Activated T-cell treated with anti-CD3 and anti-CD28 coated beads, Interleukin-2, amount 50 U/mL, for 4 hours (primary cell): ENCODE results near the gene ICOS. TPM values are rescaled to one million over a fixed set of nuclear protein-coding genes. Genes with fewer than 3 reads are reported as not detected.
"Not testable (repeated sequence)": the region's sequence is repeated elsewhere in the genome, so short reads cannot be mapped to it uniquely, and the experiment has no call there.

Experiments used
- ATAC-seq, 2 donors: fragments of 200-7000 bp; cut with Tn5 transposase; one replicate each; pipeline ENCODE4 v1.10.0; 2021
- DNase-seq: peaks from one replicate; pipeline ENCODE4 v3.0.0-alpha.2; 2020
- H3K27me3 Mint-ChIP-seq: one replicate; pipeline ENCODE4 v1.8.0; 2021; ENCODE audit warnings: low read depth, mixed read lengths
- H3K36me3 Mint-ChIP-seq: one replicate; pipeline ENCODE4 v1.8.0; 2022; ENCODE audit warnings: mixed read lengths; ENCODE audit not compliant: insufficient read depth
- H3K4me1 Mint-ChIP-seq: one replicate; pipeline ENCODE4 v1.8.0; 2021; ENCODE audit warnings: low read depth, mixed read lengths
- H3K4me3 Mint-ChIP-seq: one replicate; pipeline ENCODE4 v1.8.0; 2021; ENCODE audit warnings: mild to moderate bottlenecking, moderate library complexity, mixed read lengths
- H3K9me3 Mint-ChIP-seq: one replicate; pipeline ENCODE4 v1.8.0; 2021; ENCODE audit warnings: mixed read lengths
- total RNA-seq, 3 donors: library from RNA; stranded (reverse); gene quantifications; one replicate each; pipeline ENCODE4 v1.2.1, GENCODE V29; 2021

Gene ICOS
- total RNA-seq, 3 donors from 2014 or later: 161 to 213 (median 177) TPM

GRCh38 chr2:203934711-203935438 is 1.7 kb upstream of the ICOS start:
- H3K9me3 Mint-ChIP-seq: peaks cover 6% of the 10 kb centered on the region
- H3K4me1 Mint-ChIP-seq: peaks cover 59% of the 10 kb centered on the region
- ATAC-seq (peak; percentile 20 to 29), DNase-seq (no peak)
- peak overlapping the region; percentile 71 for H3K4me3 Mint-ChIP-seq
- no peaks in the 10 kb centered on the region for H3K27me3 Mint-ChIP-seq
- H3K36me3 Mint-ChIP-seq: peaks cover 25% of the 10 kb centered on the region

- DNase-seq (no peak), ATAC-seq (no peak)
- Mint-ChIP-seq H3K36me3 (peaks cover 32% of the 10 kb centered on the region), H3K4me3 (peak overlapping the region; percentile 71), H3K27me3 (no peaks in the 10 kb centered on the region), H3K9me3 (peaks cover 6% of the 10 kb centered on the region), H3K4me1 (peaks cover 57% of the 10 kb centered on the region)
Measured at GRCh38 chr2:203935568-203935967, 995 bp upstream of the ICOS start.

GRCh38 chr2:203936949-203937348 is 386 bp downstream of the ICOS start:
- Mint-ChIP-seq H3K4me1 (peaks cover 53% of the 10 kb centered on the region), H3K4me3 (peak overlapping the region; percentile 98), H3K9me3 (peaks cover 6% of the 10 kb centered on the region), H3K27me3 (no peaks in the 10 kb centered on the region), H3K36me3 (peaks cover 40% of the 10 kb centered on the region)
- DNase-seq (no peak), ATAC-seq (peak in 1 of 2 donors; percentile 5)

- peaks cover 6% of the 10 kb centered on the region for H3K9me3 Mint-ChIP-seq
- peaks cover 44% of the 10 kb centered on the region for H3K36me3 Mint-ChIP-seq
- peaks cover 53% of the 10 kb centered on the region for H3K4me1 Mint-ChIP-seq
- no peaks in the 10 kb centered on the region for H3K27me3 Mint-ChIP-seq
- ATAC-seq (no peak), DNase-seq (no peak)
- peak overlapping the region; percentile 98 for H3K4me3 Mint-ChIP-seq
Measured at GRCh38 chr2:203937788-203938187, 1.2 kb downstream of the ICOS start.

GRCh38 chr2:203940039-203940438 is 3.5 kb downstream of the ICOS start:
- H3K27me3 Mint-ChIP-seq: no peaks in the 10 kb centered on the region
- peaks cover 63% of the 10 kb centered on the region for H3K36me3 Mint-ChIP-seq
- H3K4me3 Mint-ChIP-seq: peak overlapping the region; percentile 98
- peaks cover 53% of the 10 kb centered on the region for H3K4me1 Mint-ChIP-seq
- no peak for DNase-seq
- ATAC-seq: no peak
- H3K9me3 Mint-ChIP-seq: no peaks in the 10 kb centered on the region

GRCh38 chr2:203943493-203944382 is 7.2 kb downstream of the ICOS start:
- not testable (repeated sequence) for H3K9me3 Mint-ChIP-seq, DNase-seq, ATAC-seq, H3K27me3 Mint-ChIP-seq
- peak overlapping the region; percentile 81 for H3K4me3 Mint-ChIP-seq
- H3K4me1 Mint-ChIP-seq: peaks cover 69% of the 10 kb centered on the region
- peaks cover 71% of the 10 kb centered on the region for H3K36me3 Mint-ChIP-seq

GRCh38 chr2:203948733-203949132 is 12.2 kb downstream of the ICOS start:
- Mint-ChIP-seq H3K4me1 (peaks cover 88% of the 10 kb centered on the region), H3K9me3 (no peaks in the 10 kb centered on the region), H3K36me3 (peaks cover 59% of the 10 kb centered on the region), H3K27me3 (no peaks in the 10 kb centered on the region), H3K4me3 (peak overlapping the region; percentile 78)
- DNase-seq (no peak), ATAC-seq (no peak)

- DNase-seq (no peak), ATAC-seq (peak; percentile 31 to 39)
- peaks cover 56% of the 10 kb centered on the region for H3K36me3 Mint-ChIP-seq
- no peaks in the 10 kb centered on the region for H3K27me3 Mint-ChIP-seq
- H3K9me3 Mint-ChIP-seq: no peaks in the 10 kb centered on the region
- peak overlapping the region; percentile 78 for H3K4me3 Mint-ChIP-seq
- peaks cover 85% of the 10 kb centered on the region for H3K4me1 Mint-ChIP-seq
Measured at GRCh38 chr2:203949228-203949627, 12.7 kb downstream of the ICOS start.

GRCh38 chr2:203951366-203951902 is 14.9 kb downstream of the ICOS start:
- Mint-ChIP-seq H3K4me1 (peaks cover 81% of the 10 kb centered on the region), H3K36me3 (peaks cover 54% of the 10 kb centered on the region), H3K4me3 (peak overlapping the region; percentile 78), H3K9me3 (no peaks in the 10 kb centered on the region), H3K27me3 (no peaks in the 10 kb centered on the region)
- DNase-seq (no peak), ATAC-seq (peak; percentile 56 to 71)

GRCh38 chr2:203959265-203959664 is 22.7 kb downstream of the ICOS start:
- Mint-ChIP-seq H3K36me3 (peaks cover 64% of the 10 kb centered on the region), H3K4me1 (peaks cover 37% of the 10 kb centered on the region), H3K27me3 (no peaks in the 10 kb centered on the region), H3K4me3 (no peak overlapping the region), H3K9me3 (no peaks in the 10 kb centered on the region)
- DNase-seq: no peak
- ATAC-seq: no peak

GRCh38 chr2:203959672-203960071 is 23.1 kb downstream of the ICOS start:
- DNase-seq (no peak), ATAC-seq (no peak)
- Mint-ChIP-seq H3K4me3 (no peak overlapping the region), H3K9me3 (no peaks in the 10 kb centered on the region), H3K4me1 (peaks cover 34% of the 10 kb centered on the region), H3K27me3 (no peaks in the 10 kb centered on the region), H3K36me3 (peaks cover 64% of the 10 kb centered on the region)

GRCh38 chr2:203960811-203961210 is 24.2 kb downstream of the ICOS start:
- no peak overlapping the region for H3K4me3 Mint-ChIP-seq
- H3K36me3 Mint-ChIP-seq: peaks cover 55% of the 10 kb centered on the region
- H3K4me1 Mint-ChIP-seq: peaks cover 24% of the 10 kb centered on the region
- no peak for DNase-seq
- ATAC-seq: peak in 1 of 2 donors; percentile 24
- no peaks in the 10 kb centered on the region for H3K27me3 Mint-ChIP-seq
- no peaks in the 10 kb centered on the region for H3K9me3 Mint-ChIP-seq

- not testable (repeated sequence) for DNase-seq, H3K27me3 Mint-ChIP-seq, H3K9me3 Mint-ChIP-seq, H3K4me1 Mint-ChIP-seq, ATAC-seq, H3K4me3 Mint-ChIP-seq
- H3K36me3 Mint-ChIP-seq: peaks cover 16% of the 10 kb centered on the region
Measured at GRCh38 chr2:203965190-203965589, 28.6 kb downstream of the ICOS start.

GRCh38 chr2:203971251-203971650 is 34.7 kb downstream of the ICOS start:
- Mint-ChIP-seq H3K36me3 (peaks cover 2% of the 10 kb centered on the region), H3K4me3 (no peak overlapping the region), H3K9me3 (no peaks in the 10 kb centered on the region), H3K4me1 (peaks cover 8% of the 10 kb centered on the region), H3K27me3 (no peaks in the 10 kb centered on the region)
- ATAC-seq (no peak), DNase-seq (no peak)
